ENCODE measurements around the gene RND3.

DNA sequence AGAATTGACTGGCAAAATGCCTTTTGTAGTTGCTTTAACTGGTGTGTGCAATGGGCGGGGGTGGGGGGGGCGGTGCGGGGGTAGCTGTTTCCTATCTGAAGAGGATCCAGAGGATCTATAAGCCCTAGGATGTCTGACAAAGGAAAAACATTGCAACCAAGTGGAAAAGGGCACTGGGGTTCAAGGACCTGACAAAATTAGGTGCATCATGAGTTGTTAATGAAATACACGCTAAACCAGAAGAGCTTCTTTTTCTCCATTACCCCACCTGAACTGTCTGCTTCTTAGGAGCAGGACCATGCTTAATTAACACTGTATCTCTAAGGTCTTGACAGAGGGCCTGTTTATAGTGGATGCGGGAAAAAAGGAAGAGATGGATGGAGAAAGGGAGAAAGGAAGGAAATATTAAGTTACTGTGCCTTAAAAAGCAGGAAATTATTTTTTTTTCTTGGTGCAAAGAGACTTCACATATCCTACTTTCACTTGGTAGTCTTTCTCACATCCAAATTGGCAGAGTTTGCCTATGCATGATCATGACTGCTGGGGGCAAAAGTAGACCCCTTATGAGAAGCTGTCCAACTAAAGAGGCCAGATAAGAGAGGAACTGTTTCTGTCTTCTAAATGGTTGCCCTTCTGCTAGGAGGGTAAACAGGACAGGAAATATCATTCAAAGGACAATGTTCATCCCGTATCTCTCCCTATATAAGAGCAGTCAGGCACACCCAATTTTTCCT, 4.6 kb downstream of the RND3 start:
- TF ChIP-seq POLR2AphosphoS5 (IDR thresholded peaks at IDR 0.05): no peak
- TF ChIP-seq, protein P1, sequence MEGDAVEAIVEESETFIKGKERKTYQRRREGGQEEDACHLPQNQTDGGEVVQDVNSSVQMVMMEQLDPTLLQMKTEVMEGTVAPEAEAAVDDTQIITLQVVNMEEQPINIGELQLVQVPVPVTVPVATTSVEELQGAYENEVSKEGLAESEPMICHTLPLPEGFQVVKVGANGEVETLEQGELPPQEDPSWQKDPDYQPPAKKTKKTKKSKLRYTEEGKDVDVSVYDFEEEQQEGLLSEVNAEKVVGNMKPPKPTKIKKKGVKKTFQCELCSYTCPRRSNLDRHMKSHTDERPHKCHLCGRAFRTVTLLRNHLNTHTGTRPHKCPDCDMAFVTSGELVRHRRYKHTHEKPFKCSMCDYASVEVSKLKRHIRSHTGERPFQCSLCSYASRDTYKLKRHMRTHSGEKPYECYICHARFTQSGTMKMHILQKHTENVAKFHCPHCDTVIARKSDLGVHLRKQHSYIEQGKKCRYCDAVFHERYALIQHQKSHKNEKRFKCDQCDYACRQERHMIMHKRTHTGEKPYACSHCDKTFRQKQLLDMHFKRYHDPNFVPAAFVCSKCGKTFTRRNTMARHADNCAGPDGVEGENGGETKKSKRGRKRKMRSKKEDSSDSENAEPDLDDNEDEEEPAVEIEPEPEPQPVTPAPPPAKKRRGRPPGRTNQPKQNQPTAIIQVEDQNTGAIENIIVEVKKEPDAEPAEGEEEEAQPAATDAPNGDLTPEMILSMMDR (IDR thresholded peaks at IDR 0.05): no peak
- no peak for TF ChIP-seq POLR2A (IDR thresholded peaks at IDR 0.05)
- TF ChIP-seq EP300 (IDR thresholded peaks at IDR 0.05): no peak

Measured in upper lobe of left lung (tissue), 4 donors.